Neural cell (in vitro differentiated cells): ENCODE data around the gene PRELID2. TPM values are rescaled to one million over a fixed set of nuclear protein-coding genes. Genes with fewer than 3 reads are reported as not detected.

Experiments used
- H2AFZ ChIP-seq: fragments of 200-600, 300-800 bp; sonication (generic), shearing (Covaris generic); 2 replicates; pipeline ENCODE4 v1.6.0; 2014; ENCODE audit warnings: low read depth, mild to moderate bottlenecking, antibody characterized with exemption, low read length, moderate library complexity
- H3F3A ChIP-seq: fragments of 200-600 bp; shearing (Covaris generic); 2 replicates; pipeline ENCODE4 v1.6.1; 2016; ENCODE audit warnings: mild to moderate bottlenecking, moderate library complexity, mixed read lengths, antibody characterized with exemption, low read length; ENCODE audit not compliant: insufficient read depth, poor library complexity, severe bottlenecking
- H3K27ac ChIP-seq: fragments of 200-600, 300-800 bp; sonication (generic), shearing (Covaris generic); 2 replicates; pipeline ENCODE4 v1.5.1; 2014; ENCODE audit warnings: mild to moderate bottlenecking, low read length, moderate library complexity
- H3K27me3 ChIP-seq: fragments of 300-800, 200-600 bp; sonication (generic), shearing (Covaris generic); 2 replicates; pipeline ENCODE4 v1.6.0; 2014; ENCODE audit warnings: mild to moderate bottlenecking, low read depth, low read length, moderate library complexity; ENCODE audit not compliant: insufficient read depth
- H3K36me3 ChIP-seq: fragments of 300-800, 200-600 bp; sonication (generic), shearing (Covaris generic); 2 replicates; pipeline ENCODE4 v1.5.1; 2014; ENCODE audit warnings: mild to moderate bottlenecking, antibody characterized with exemption, low read length, moderate library complexity; ENCODE audit not compliant: insufficient read depth
- H3K4me2 ChIP-seq: fragments of 300-800, 200-600 bp; sonication (generic), shearing (Covaris generic); 2 replicates; pipeline ENCODE4 v1.6.0; 2014; ENCODE audit warnings: mild to moderate bottlenecking, low read length
- H3K4me3 ChIP-seq: fragments of 300-800, 200-600 bp; sonication (generic), shearing (Covaris generic); 2 replicates; pipeline ENCODE4 v1.5.1; 2014; ENCODE audit warnings: mild to moderate bottlenecking, low read length, moderate library complexity
- H3K79me2 ChIP-seq: fragments of 200-600 bp; shearing (Covaris generic); replicated peaks from 2 replicates; pipeline ENCODE4 v1.6.0; 2014; ENCODE audit warnings: mild to moderate bottlenecking, low read length, moderate library complexity; ENCODE audit not compliant: insufficient read depth
- H3K9ac ChIP-seq: fragments of 300-800, 200-600 bp; sonication (generic), shearing (Covaris generic); 2 replicates; pipeline ENCODE4 v1.6.1; 2016; ENCODE audit warnings: mild to moderate bottlenecking, low read length, mixed read lengths
- H3K9me2 ChIP-seq: fragments of 200-600 bp; shearing (Covaris generic); 2 replicates; pipeline ENCODE4 v1.6.1; 2016; ENCODE audit warnings: mild to moderate bottlenecking, low read length, mixed read lengths; ENCODE audit not compliant: insufficient read depth
- H3K9me3 ChIP-seq: fragments of 200-600, 300-800 bp; sonication (generic), shearing (Covaris generic); 2 replicates; pipeline ENCODE4 v1.6.1; 2016; ENCODE audit warnings: mild to moderate bottlenecking, mixed run types, low read length, moderate library complexity, mixed read lengths
- H4K20me1 ChIP-seq: fragments of 200-600 bp; shearing (Covaris generic); 2 replicates; pipeline ENCODE4 v1.6.1; 2016; ENCODE audit warnings: mild to moderate bottlenecking, mixed run types; ENCODE audit not compliant: insufficient read depth
- EP300 ChIP-seq: fragments of 450-650 bp; conservative IDR thresholded peaks from 2 replicates; pipeline ENCODE4 v1.6.1; 2014; ENCODE audit warnings: antibody characterized with exemption, mild to moderate bottlenecking, moderate library complexity; ENCODE audit not compliant: poor library complexity, severe bottlenecking
- EZH2 ChIP-seq: fragments of 200-600, 300-800 bp; shearing (Covaris generic), sonication (generic); IDR thresholded peaks from 2 replicates; pipeline ENCODE4 v1.6.1; 2014; ENCODE audit warnings: antibody characterized with exemption, low read length, borderline replicate concordance, mild to moderate bottlenecking; ENCODE audit not compliant: insufficient read depth, poor library complexity, severe bottlenecking
- MXI1 ChIP-seq: fragments of 450-650 bp; conservative IDR thresholded peaks from 2 replicates; pipeline ENCODE4 v1.6.1; 2014; ENCODE audit warnings: antibody characterized with exemption, mild to moderate bottlenecking; ENCODE audit not compliant: poor library complexity, severe bottlenecking
- POLR2AphosphoS5 ChIP-seq: IDR thresholded peaks from 2 replicates; pipeline ENCODE4 v1.6.1; 2012
- RAD21 ChIP-seq: fragments of 450-650 bp; conservative IDR thresholded peaks from 2 replicates; pipeline ENCODE4 v1.6.1; 2014; ENCODE audit warnings: antibody characterized with exemption, mild to moderate bottlenecking, moderate library complexity
- SMC3 ChIP-seq: fragments of 450-650 bp; conservative IDR thresholded peaks from 2 replicates; pipeline ENCODE4 v1.6.1; 2014; ENCODE audit warnings: antibody characterized with exemption, mild to moderate bottlenecking, moderate library complexity; ENCODE audit not compliant: poor library complexity
- TAF1 ChIP-seq: IDR thresholded peaks from 2 replicates; pipeline ENCODE4 v1.6.1; 2012; ENCODE audit warnings: low read depth
- polyA plus RNA-seq: library from polyadenylated mRNA; depleted of rRNA; stranded (reverse); fragments of >200 nt; gene quantifications from 2 replicates; pipeline ENCODE4 v1.2.3, GENCODE V29; 2014
- TF ChIP-seq, protein P1 (sequence below): IDR thresholded peaks from 2 replicates; pipeline ENCODE4 v1.6.1; 2012; ENCODE audit warnings: borderline replicate concordance
- TF ChIP-seq, protein P2 (sequence below): fragments of 450-650 bp; IDR thresholded peaks from 2 replicates; pipeline ENCODE4 v1.5.1; 2014; ENCODE audit warnings: antibody characterized with exemption, mild to moderate bottlenecking, moderate library complexity; ENCODE audit not compliant: poor library complexity, severe bottlenecking

PRELID2 gene
- polyA plus RNA-seq, 1 donor from 2014 or later, result not detected

DNA sequence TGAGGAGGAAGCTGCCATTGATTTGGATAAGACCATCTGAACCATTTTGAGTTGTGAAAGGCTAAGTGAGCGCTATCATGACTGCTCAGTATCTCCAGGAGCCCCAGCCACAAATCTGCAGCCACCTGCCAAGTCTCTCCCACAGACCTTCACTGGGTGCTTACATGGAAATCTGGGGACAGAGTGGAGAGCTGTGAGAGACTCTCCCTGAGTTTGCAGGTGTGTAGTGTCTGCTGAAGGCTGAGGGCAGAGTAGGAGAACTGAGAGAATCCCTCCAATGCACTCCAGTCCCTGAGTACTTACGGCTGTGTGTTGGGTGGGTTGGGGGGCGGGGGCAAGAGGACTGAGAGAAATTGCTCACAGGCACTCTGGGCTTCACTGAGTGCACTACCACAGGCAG is 123.7 kb downstream of the PRELID2 start:
- no peaks in the 10 kb centered on the region for H3K36me3 ChIP-seq
- no peaks in the 10 kb centered on the region for H3K27me3 ChIP-seq
- H3K27ac ChIP-seq, result no peak overlapping the region
- no peak overlapping the region for H3K4me2 ChIP-seq
- no peaks in the 10 kb centered on the region for H4K20me1 ChIP-seq
- no peak overlapping the region for H3K4me3 ChIP-seq
- no peaks in the 10 kb centered on the region for H3K9me2 ChIP-seq
- H3F3A ChIP-seq, result no peaks in the 10 kb centered on the region
- H2AFZ ChIP-seq, result no peak overlapping the region
- H3K79me2 ChIP-seq, result no peaks in the 10 kb centered on the region
- TF ChIP-seq, protein P1, sequence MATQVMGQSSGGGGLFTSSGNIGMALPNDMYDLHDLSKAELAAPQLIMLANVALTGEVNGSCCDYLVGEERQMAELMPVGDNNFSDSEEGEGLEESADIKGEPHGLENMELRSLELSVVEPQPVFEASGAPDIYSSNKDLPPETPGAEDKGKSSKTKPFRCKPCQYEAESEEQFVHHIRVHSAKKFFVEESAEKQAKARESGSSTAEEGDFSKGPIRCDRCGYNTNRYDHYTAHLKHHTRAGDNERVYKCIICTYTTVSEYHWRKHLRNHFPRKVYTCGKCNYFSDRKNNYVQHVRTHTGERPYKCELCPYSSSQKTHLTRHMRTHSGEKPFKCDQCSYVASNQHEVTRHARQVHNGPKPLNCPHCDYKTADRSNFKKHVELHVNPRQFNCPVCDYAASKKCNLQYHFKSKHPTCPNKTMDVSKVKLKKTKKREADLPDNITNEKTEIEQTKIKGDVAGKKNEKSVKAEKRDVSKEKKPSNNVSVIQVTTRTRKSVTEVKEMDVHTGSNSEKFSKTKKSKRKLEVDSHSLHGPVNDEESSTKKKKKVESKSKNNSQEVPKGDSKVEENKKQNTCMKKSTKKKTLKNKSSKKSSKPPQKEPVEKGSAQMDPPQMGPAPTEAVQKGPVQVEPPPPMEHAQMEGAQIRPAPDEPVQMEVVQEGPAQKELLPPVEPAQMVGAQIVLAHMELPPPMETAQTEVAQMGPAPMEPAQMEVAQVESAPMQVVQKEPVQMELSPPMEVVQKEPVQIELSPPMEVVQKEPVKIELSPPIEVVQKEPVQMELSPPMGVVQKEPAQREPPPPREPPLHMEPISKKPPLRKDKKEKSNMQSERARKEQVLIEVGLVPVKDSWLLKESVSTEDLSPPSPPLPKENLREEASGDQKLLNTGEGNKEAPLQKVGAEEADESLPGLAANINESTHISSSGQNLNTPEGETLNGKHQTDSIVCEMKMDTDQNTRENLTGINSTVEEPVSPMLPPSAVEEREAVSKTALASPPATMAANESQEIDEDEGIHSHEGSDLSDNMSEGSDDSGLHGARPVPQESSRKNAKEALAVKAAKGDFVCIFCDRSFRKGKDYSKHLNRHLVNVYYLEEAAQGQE, result no peak
- TF ChIP-seq, protein P2, sequence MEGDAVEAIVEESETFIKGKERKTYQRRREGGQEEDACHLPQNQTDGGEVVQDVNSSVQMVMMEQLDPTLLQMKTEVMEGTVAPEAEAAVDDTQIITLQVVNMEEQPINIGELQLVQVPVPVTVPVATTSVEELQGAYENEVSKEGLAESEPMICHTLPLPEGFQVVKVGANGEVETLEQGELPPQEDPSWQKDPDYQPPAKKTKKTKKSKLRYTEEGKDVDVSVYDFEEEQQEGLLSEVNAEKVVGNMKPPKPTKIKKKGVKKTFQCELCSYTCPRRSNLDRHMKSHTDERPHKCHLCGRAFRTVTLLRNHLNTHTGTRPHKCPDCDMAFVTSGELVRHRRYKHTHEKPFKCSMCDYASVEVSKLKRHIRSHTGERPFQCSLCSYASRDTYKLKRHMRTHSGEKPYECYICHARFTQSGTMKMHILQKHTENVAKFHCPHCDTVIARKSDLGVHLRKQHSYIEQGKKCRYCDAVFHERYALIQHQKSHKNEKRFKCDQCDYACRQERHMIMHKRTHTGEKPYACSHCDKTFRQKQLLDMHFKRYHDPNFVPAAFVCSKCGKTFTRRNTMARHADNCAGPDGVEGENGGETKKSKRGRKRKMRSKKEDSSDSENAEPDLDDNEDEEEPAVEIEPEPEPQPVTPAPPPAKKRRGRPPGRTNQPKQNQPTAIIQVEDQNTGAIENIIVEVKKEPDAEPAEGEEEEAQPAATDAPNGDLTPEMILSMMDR, result no peak
- TF ChIP-seq RAD21 (no peak), MXI1 (no peak), POLR2AphosphoS5 (no peak), SMC3 (no peak), EP300 (no peak), EZH2 (no peak), TAF1 (no peak)
- no peaks in the 10 kb centered on the region for H3K9me3 ChIP-seq
- no peak overlapping the region for H3K9ac ChIP-seq

Other genes with a start within 250 kb of the PRELID2 start
- 0.36 TPM in 1 of 2 replicates, not detected in the other for gene GRXCR2, start 37.7 kb upstream of the PRELID2 start, polyA plus RNA-seq
- not detected in 2 replicates for gene SH3RF2, start 101.2 kb upstream of the PRELID2 start, polyA plus RNA-seq